Naive thymus-derived CD8-positive, alpha-beta T cell (primary cell): ENCODE measurements around the gene MIPOL1. TPM values are rescaled to one million over a fixed set of nuclear protein-coding genes. Genes with fewer than 3 reads are reported as not detected.
"Not testable (repeated sequence)": the region's sequence is repeated elsewhere in the genome, so short reads cannot be mapped to it uniquely, and the experiment has no call there.

Experiments used
- ATAC-seq, 2 donors: fragments of 150-1000 bp; cut with Tn5 transposase in 1 of 2; sonication (Bioruptor Pico), chemical (Tn5 transposase) in 1 of 2; 1 replicate in 1 of 2; 2 replicates in 1 of 2; pipeline ENCODE4 v1.10.0; 2021; ENCODE audit warnings: mild to moderate bottlenecking in 2 of 2, moderate library complexity in 2 of 2
- POLR2A ChIA-PET: fragments of 350-600 bp; sonication (Branson Sonifier 250); formaldehyde crosslinking; loops from one replicate; lab custom pipeline; 2021; ENCODE audit warnings: antibody characterized with exemption; lab: Charles Lee
- DNase-seq, 10 donors: peaks; one replicate each; pipeline versions ENCODE4 v3.0.0 to v3.0.0-alpha.2; 2020 to 2022
- H3K27ac Mint-ChIP-seq, 10 donors: one replicate each; pipeline ENCODE4 v1.8.0; 2020 to 2022; ENCODE audit warnings: mild to moderate bottlenecking in 10 of 10, mixed read lengths in 10 of 10, moderate library complexity in 4 of 10, inconsistent platforms in 1 of 10
- H3K27me3 Mint-ChIP-seq, 5 donors: one replicate each; pipeline ENCODE4 v1.8.0; 2021 to 2022; ENCODE audit warnings: mixed read lengths in 5 of 5
- H3K36me3 Mint-ChIP-seq, 3 donors: one replicate each; pipeline ENCODE4 v1.8.0; 2020 to 2022; ENCODE audit warnings: mixed read lengths in 3 of 3, mild to moderate bottlenecking in 2 of 3, inconsistent platforms in 1 of 3
- H3K4me1 Mint-ChIP-seq, 4 donors: one replicate each; pipeline ENCODE4 v1.8.0; 2021 to 2022; ENCODE audit warnings: mixed read lengths in 4 of 4
- H3K4me3 Mint-ChIP-seq, 10 donors: one replicate each; pipeline ENCODE4 v1.8.0; 2020 to 2022; ENCODE audit warnings: mild to moderate bottlenecking in 10 of 10, mixed read lengths in 10 of 10, moderate library complexity in 6 of 10, inconsistent platforms in 1 of 10
- H3K9me3 Mint-ChIP-seq, 9 donors: one replicate each; pipeline ENCODE4 v1.8.0; 2020 to 2022; ENCODE audit warnings: mixed read lengths in 9 of 9, mild to moderate bottlenecking in 3 of 9, inconsistent platforms in 1 of 9, moderate library complexity in 1 of 9
- polyA plus RNA-seq, 3 donors: library from polyadenylated mRNA; unstranded; fragments of 300-500 nt; fragmentation: Illumina TruSeq; gene quantifications; one replicate each; pipeline ENCODE4 v1.2.3, GENCODE V29; 2021
- total RNA-seq, 8 experiments: library from RNA in 2 of 8; stranded (reverse) in 2 of 8; gene quantifications; one replicate each; pipeline ENCODE4 v1.2.3 and lab custom pipeline; 2021 to 2026

The MIPOL1 gene
- total and polyA plus RNA-seq, 5 experiments from 2014 or later = not detected

GRCh38 chr14:37279818-37280217 is 82.1 kb downstream of the MIPOL1 start:
- Mint-ChIP-seq H3K4me1 (no peaks in the 10 kb centered on the region), H3K36me3 (no peaks in the 10 kb centered on the region), H3K4me3 (no peak overlapping the region), H3K9me3 (peaks cover 0 to 6% (median 2%) of the 10 kb centered on the region in 9 donors), H3K27ac (no peak overlapping the region), H3K27me3 (no peaks in the 10 kb centered on the region)
- POLR2A ChIA-PET = no interaction called here
- DNase-seq = no peak
- ATAC-seq = no peak

GRCh38 chr14:37284760-37285159 is 87.0 kb downstream of the MIPOL1 start:
- H3K27me3 Mint-ChIP-seq = peaks cover 0 to 4% (median 0%) of the 10 kb centered on the region in 5 donors
- no peak for ATAC-seq
- POLR2A ChIA-PET = no interaction called here

GRCh38 chr14:37285220-37285619 is 87.5 kb downstream of the MIPOL1 start:
- ATAC-seq (no peak), DNase-seq (no peak)
- no peak overlapping the region for H3K27ac Mint-ChIP-seq
- H3K9me3 Mint-ChIP-seq = peaks cover 0 to 4% (median 1%) of the 10 kb centered on the region in 9 donors
- no peaks in the 10 kb centered on the region for H3K4me1 Mint-ChIP-seq
- no peak overlapping the region for H3K4me3 Mint-ChIP-seq
- POLR2A ChIA-PET = no interaction called here
- peaks cover 0 to 4% (median 0%) of the 10 kb centered on the region in 5 donors for H3K27me3 Mint-ChIP-seq
- no peaks in the 10 kb centered on the region for H3K36me3 Mint-ChIP-seq

More at GRCh38 chr14:37284760-37285159, 87.0 kb downstream of the MIPOL1 start:
- H3K4me3 Mint-ChIP-seq = no peak overlapping the region
- H3K27ac Mint-ChIP-seq = no peak overlapping the region
- no peaks in the 10 kb centered on the region for H3K4me1 Mint-ChIP-seq
- peaks cover 0 to 6% (median 2%) of the 10 kb centered on the region in 9 donors for H3K9me3 Mint-ChIP-seq
- H3K36me3 Mint-ChIP-seq = no peaks in the 10 kb centered on the region
- DNase-seq = no peak

- Mint-ChIP-seq H3K27me3 (peaks cover 0 to 4% (median 0%) of the 10 kb centered on the region in 5 donors), H3K4me1 (no peaks in the 10 kb centered on the region), H3K9me3 (peaks cover 0 to 6% (median 2%) of the 10 kb centered on the region in 9 donors), H3K36me3 (no peaks in the 10 kb centered on the region), H3K4me3 (no peak overlapping the region), H3K27ac (no peak overlapping the region)
- POLR2A ChIA-PET = no interaction called here
- DNase-seq = no peak
- no peak for ATAC-seq
Measured at GRCh38 chr14:37289688-37290087, 92.0 kb downstream of the MIPOL1 start.

- ATAC-seq, DNase-seq, POLR2A ChIA-PET, H3K36me3 Mint-ChIP-seq, H3K4me3 Mint-ChIP-seq, H3K27ac Mint-ChIP-seq, H3K4me1 Mint-ChIP-seq, H3K27me3 Mint-ChIP-seq: not testable (repeated sequence)
- H3K9me3 Mint-ChIP-seq = peaks cover 0 to 23% (median 6%) of the 10 kb centered on the region in 9 donors
Measured at GRCh38 chr14:37295262-37295661, 97.5 kb downstream of the MIPOL1 start.

- no peak overlapping the region for H3K4me3 Mint-ChIP-seq
- ATAC-seq (no peak), DNase-seq (no peak)
- POLR2A ChIA-PET = no interaction called here
- H3K36me3 Mint-ChIP-seq = no peaks in the 10 kb centered on the region
- H3K27ac Mint-ChIP-seq = no peak overlapping the region
- peaks cover 0 to 31% (median 0%) of the 10 kb centered on the region in 9 donors for H3K9me3 Mint-ChIP-seq
- no peaks in the 10 kb centered on the region for H3K4me1 Mint-ChIP-seq
- H3K27me3 Mint-ChIP-seq = peaks cover 0 to 3% (median 0%) of the 10 kb centered on the region in 5 donors
Measured at GRCh38 chr14:37311252-37311651, 113.5 kb downstream of the MIPOL1 start.

- Mint-ChIP-seq H3K27ac (no peak overlapping the region), H3K4me1 (no peaks in the 10 kb centered on the region), H3K9me3 (peaks cover 0 to 23% (median 0%) of the 10 kb centered on the region in 9 donors), H3K4me3 (no peak overlapping the region), H3K36me3 (no peaks in the 10 kb centered on the region), H3K27me3 (peaks cover 0 to 2% (median 0%) of the 10 kb centered on the region in 5 donors)
- DNase-seq = no peak
- no peak for ATAC-seq
- POLR2A ChIA-PET = no interaction called here
Measured at GRCh38 chr14:37318938-37319337, 121.2 kb downstream of the MIPOL1 start.

- Mint-ChIP-seq H3K27me3 (peaks cover 0 to 2% (median 0%) of the 10 kb centered on the region in 5 donors), H3K4me1 (no peaks in the 10 kb centered on the region), H3K4me3 (no peak overlapping the region), H3K9me3 (peaks cover 0 to 20% (median 0%) of the 10 kb centered on the region in 9 donors), H3K36me3 (no peaks in the 10 kb centered on the region), H3K27ac (no peak overlapping the region)
- no peak for DNase-seq
- POLR2A ChIA-PET = no interaction called here
- ATAC-seq = no peak
Measured at GRCh38 chr14:37320106-37320505, 122.4 kb downstream of the MIPOL1 start.

- POLR2A ChIA-PET = no interaction called here
- Mint-ChIP-seq H3K27ac (no peak overlapping the region), H3K27me3 (no peaks in the 10 kb centered on the region), H3K36me3 (peaks cover 0 to 5% (median 0%) of the 10 kb centered on the region in 3 donors), H3K4me3 (no peak overlapping the region), H3K4me1 (no peaks in the 10 kb centered on the region), H3K9me3 (peaks cover 0 to 15% (median 2%) of the 10 kb centered on the region in 9 donors)
- ATAC-seq (no peak), DNase-seq (no peak)
Measured at GRCh38 chr14:37325332-37325731, 127.6 kb downstream of the MIPOL1 start.

- Mint-ChIP-seq H3K4me3 (no peak overlapping the region), H3K36me3 (peaks cover 0 to 5% (median 0%) of the 10 kb centered on the region in 3 donors), H3K27ac (no peak overlapping the region), H3K27me3 (no peaks in the 10 kb centered on the region), H3K4me1 (no peaks in the 10 kb centered on the region), H3K9me3 (peaks cover 2 to 17% (median 7%) of the 10 kb centered on the region in 9 donors)
- ATAC-seq (no peak), DNase-seq (no peak)
- POLR2A ChIA-PET = no interaction called here
Measured at GRCh38 chr14:37326434-37326833, 128.7 kb downstream of the MIPOL1 start.

- H3K4me1 Mint-ChIP-seq = not testable (repeated sequence)
Measured at GRCh38 chr14:37327933-37328332, 130.2 kb downstream of the MIPOL1 start.

GRCh38 chr14:37328673-37329072 is 130.9 kb downstream of the MIPOL1 start:
- no peak overlapping the region for H3K4me3 Mint-ChIP-seq
- no peaks in the 10 kb centered on the region for H3K4me1 Mint-ChIP-seq
- H3K36me3 Mint-ChIP-seq = peaks cover 0 to 5% (median 0%) of the 10 kb centered on the region in 3 donors
- peaks cover 2 to 20% (median 10%) of the 10 kb centered on the region in 9 donors for H3K9me3 Mint-ChIP-seq
- H3K27ac Mint-ChIP-seq = no peak overlapping the region
- no peak for ATAC-seq
- POLR2A ChIA-PET = no interaction called here
- no peaks in the 10 kb centered on the region for H3K27me3 Mint-ChIP-seq
- no peak for DNase-seq

More at GRCh38 chr14:37327933-37328332, 130.2 kb downstream of the MIPOL1 start:
- H3K27ac Mint-ChIP-seq, H3K36me3 Mint-ChIP-seq, POLR2A ChIA-PET, H3K27me3 Mint-ChIP-seq, ATAC-seq, H3K4me3 Mint-ChIP-seq, DNase-seq: not testable (repeated sequence)
- peaks cover 2 to 20% (median 10%) of the 10 kb centered on the region in 9 donors for H3K9me3 Mint-ChIP-seq

GRCh38 chr14:37329189-37330001 is 131.7 kb downstream of the MIPOL1 start:
- Mint-ChIP-seq H3K27me3 (no peaks in the 10 kb centered on the region), H3K36me3 (peaks cover 0 to 5% (median 0%) of the 10 kb centered on the region in 3 donors), H3K27ac (no peak overlapping the region), H3K4me3 (no peak overlapping the region), H3K4me1 (no peaks in the 10 kb centered on the region), H3K9me3 (peaks cover 2 to 20% (median 8%) of the 10 kb centered on the region in 9 donors)
- no peak for ATAC-seq
- POLR2A ChIA-PET = no interaction called here
- no peak for DNase-seq
